Measurements from ENCODE around the gene HIPK1. TPM values are rescaled to one million over a fixed set of nuclear protein-coding genes. Genes with fewer than 3 reads are reported as not detected.

Gene HIPK1
- total RNA-seq, 1 donor from 2014 or later = 41.3 TPM

GRCh38 chr1:113951719-113952118 is 22.6 kb downstream of the HIPK1 start:
- H3K27me3 ChIP-seq = no peaks in the 10 kb centered on the region
- H2AFZ ChIP-seq (replicated peaks) = no peak overlapping the region
- H3K9me3 ChIP-seq (ENCODE audit: low read depth) = no peaks in the 10 kb centered on the region
- H3K36me3 ChIP-seq = no peaks in the 10 kb centered on the region
- peaks cover 10% of the 10 kb centered on the region for H3K36me3 Mint-ChIP-seq
- no peak overlapping the region for H3K27ac Mint-ChIP-seq
- no peaks in the 10 kb centered on the region for H3K27me3 Mint-ChIP-seq (ENCODE audit: insufficient read depth, low read depth)
- no peak for DNase-seq (ENCODE audit: low spot score)
- H3K4me1 Mint-ChIP-seq = peaks cover 18% of the 10 kb centered on the region
- no peak overlapping the region for H3K4me3 Mint-ChIP-seq
- no peak overlapping the region for H3K9ac ChIP-seq
- TF ChIP-seq CTCF (IDR thresholded peaks at IDR 0.05) = no peak
- TF ChIP-seq EZH2phosphoT487 (IDR thresholded peaks at IDR 0.05) = no peak
- no peak for TF ChIP-seq EZH2 (IDR thresholded peaks at IDR 0.05)
- no peak overlapping the region for H3K4me3 ChIP-seq
- H3K9me3 Mint-ChIP-seq = no peaks in the 10 kb centered on the region
- H3F3A ChIP-seq (ENCODE audit: low read depth) = peaks cover 6% of the 10 kb centered on the region
- no peak overlapping the region for H3K4me2 ChIP-seq
- no peak overlapping the region for H3K27ac ChIP-seq
- peaks cover 54% of the 10 kb centered on the region for H3K79me2 ChIP-seq (ENCODE audit: low read depth)
- peaks cover 14% of the 10 kb centered on the region for H3K4me1 ChIP-seq
- peaks cover 44% of the 10 kb centered on the region for H4K20me1 ChIP-seq (ENCODE audit: low read depth)

GRCh38 chr1:113957984-113958383 is 28.9 kb downstream of the HIPK1 start:
- no peaks in the 10 kb centered on the region for H4K20me1 ChIP-seq (ENCODE audit: low read depth)
- no peak overlapping the region for H3K4me2 ChIP-seq
- H3K27me3 ChIP-seq = no peaks in the 10 kb centered on the region
- Mint-ChIP-seq H3K36me3 (peaks cover 47% of the 10 kb centered on the region), H3K9me3 (no peaks in the 10 kb centered on the region), H3K4me3 (no peak overlapping the region), H3K4me1 (peaks cover 6% of the 10 kb centered on the region), H3K27ac (no peak overlapping the region), H3K27me3 (ENCODE audit: insufficient read depth, low read depth) (no peaks in the 10 kb centered on the region)
- H3K4me3 ChIP-seq = no peak overlapping the region
- peaks cover 5% of the 10 kb centered on the region for H3K36me3 ChIP-seq
- H3K79me2 ChIP-seq (ENCODE audit: low read depth) = no peaks in the 10 kb centered on the region
- TF ChIP-seq EZH2phosphoT487 (IDR thresholded peaks at IDR 0.05) = no peak
- TF ChIP-seq EZH2 (IDR thresholded peaks at IDR 0.05) = no peak
- no peak for TF ChIP-seq CTCF (IDR thresholded peaks at IDR 0.05)
- no peak overlapping the region for H2AFZ ChIP-seq (replicated peaks)
- H3K9ac ChIP-seq = no peak overlapping the region
- no peak overlapping the region for H3K27ac ChIP-seq
- H3K9me3 ChIP-seq (ENCODE audit: low read depth) = no peaks in the 10 kb centered on the region
- no peak for DNase-seq (ENCODE audit: low spot score)
- no peaks in the 10 kb centered on the region for H3F3A ChIP-seq (ENCODE audit: low read depth)
- no peaks in the 10 kb centered on the region for H3K4me1 ChIP-seq

- peaks cover 10% of the 10 kb centered on the region for H3K4me1 Mint-ChIP-seq
- Histone ChIP-seq H3K27me3 (no peaks in the 10 kb centered on the region), H3K4me2 (no peak overlapping the region), H3F3A (ENCODE audit: low read depth) (no peaks in the 10 kb centered on the region), H3K4me1 (no peaks in the 10 kb centered on the region), H3K9ac (no peak overlapping the region), H3K79me2 (ENCODE audit: low read depth) (no peaks in the 10 kb centered on the region), H3K36me3 (peaks cover 5% of the 10 kb centered on the region), H4K20me1 (ENCODE audit: low read depth) (no peaks in the 10 kb centered on the region), H3K4me3 (no peak overlapping the region), H2AFZ (replicated peaks) (no peak overlapping the region), H3K9me3 (ENCODE audit: low read depth) (no peaks in the 10 kb centered on the region), H3K27ac (no peak overlapping the region)
- no peaks in the 10 kb centered on the region for H3K27me3 Mint-ChIP-seq (ENCODE audit: insufficient read depth, low read depth)
- H3K27ac Mint-ChIP-seq = no peak overlapping the region
- peaks cover 52% of the 10 kb centered on the region for H3K36me3 Mint-ChIP-seq
- no peak for DNase-seq (ENCODE audit: low spot score)
- no peak overlapping the region for H3K4me3 Mint-ChIP-seq
- TF ChIP-seq EZH2phosphoT487 (IDR thresholded peaks at IDR 0.05) (no peak), EZH2 (IDR thresholded peaks at IDR 0.05) (no peak), CTCF (IDR thresholded peaks at IDR 0.05) (no peak)
- H3K9me3 Mint-ChIP-seq = no peaks in the 10 kb centered on the region
Measured at GRCh38 chr1:113958691-113959090, 29.6 kb downstream of the HIPK1 start.
